ENCODE measurements around the gene ITLN2. TPM values are rescaled to one million over a fixed set of nuclear protein-coding genes. Genes with fewer than 3 reads are reported as not detected.
"Not testable (repeated sequence)": the region's sequence is repeated elsewhere in the genome, so short reads cannot be mapped to it uniquely, and the experiment has no call there.

Gene ITLN2
- total RNA-seq, 4 donors from 2014 or later = not detected

DNA sequence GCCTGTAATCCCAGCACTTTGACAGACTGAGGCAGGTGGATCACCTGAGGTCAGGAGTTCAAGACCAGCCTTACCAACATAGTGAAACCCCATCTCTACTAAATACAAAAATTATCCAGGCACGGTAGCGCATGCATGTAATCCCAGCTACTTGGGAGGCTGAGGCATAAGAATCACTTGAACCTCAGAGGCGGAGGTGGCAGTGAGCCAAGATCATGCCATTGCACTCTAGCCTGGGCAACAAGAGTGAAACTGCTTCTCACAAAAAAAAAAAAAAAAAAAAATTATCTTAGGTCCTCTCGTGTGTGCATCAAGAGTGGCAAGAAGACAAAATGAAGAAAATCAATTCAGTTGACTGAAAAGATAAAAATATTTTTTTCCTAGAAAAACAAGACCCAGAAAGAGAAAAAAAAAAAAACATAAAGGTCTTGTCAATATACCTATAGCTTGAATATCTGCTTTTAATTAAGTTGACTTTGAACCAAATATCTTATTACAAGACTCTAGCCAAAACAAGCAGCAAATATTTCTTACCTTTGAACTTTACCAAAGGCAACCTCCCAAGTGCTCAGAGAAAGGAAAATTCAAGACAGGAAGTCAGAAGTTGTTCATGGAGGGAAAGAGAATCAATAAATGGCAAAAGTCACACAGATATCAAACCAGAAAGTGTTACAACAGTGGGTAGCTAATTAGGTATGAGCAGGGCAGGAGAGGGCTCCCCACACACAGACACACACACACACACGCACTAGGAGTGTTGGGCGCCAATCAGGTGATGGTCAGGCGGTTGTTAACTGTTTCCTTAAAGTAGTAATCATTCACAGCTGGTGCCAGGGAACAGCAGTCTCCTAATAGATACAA lies 29.6 kb downstream of the ITLN2 start:
- Histone ChIP-seq H3K36me3 (no peaks in the 10 kb centered on the region), H3K9me3 (peaks cover 0 to 20% (median 0%) of the 10 kb centered on the region in 4 donors), H3K27ac (no peak overlapping the region), H3K4me1 (no peaks in the 10 kb centered on the region), H3K4me3 (no peak overlapping the region), H3K27me3 (no peaks in the 10 kb centered on the region)
- no peak for DNase-seq (ENCODE audit: low spot score in 2 of 2)
- 69 to 70% methylated on average over 7 of the region's 7 CpGs for whole genome bisulfite sequencing, 2 donors
- TF ChIP-seq POLR2A (IDR thresholded peaks at IDR 0.05) (no peak), EP300 (IDR thresholded peaks at IDR 0.05) (no peak), CTCF (IDR thresholded peaks at IDR 0.05) (no peak)

DNA sequence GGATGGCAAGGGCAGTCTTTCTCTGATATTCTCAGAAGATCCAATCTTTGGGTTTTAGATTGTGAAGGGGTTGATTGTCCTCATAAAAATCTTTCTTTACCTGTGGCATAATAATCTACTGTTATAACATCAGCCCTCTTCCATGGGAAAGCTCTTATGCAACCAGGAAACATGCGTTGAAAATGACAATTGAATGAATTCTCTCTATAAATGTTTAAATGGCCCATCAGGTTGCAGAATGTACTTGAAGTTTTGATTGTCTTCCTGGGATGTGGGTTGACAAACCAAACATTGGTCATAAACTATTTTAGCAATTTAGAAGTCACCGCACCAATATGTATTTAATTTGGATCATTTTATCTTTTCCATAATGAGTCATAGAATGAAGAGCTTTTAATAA lies 37.9 kb downstream of the ITLN2 start:
- Histone ChIP-seq H3K27me3 (no peaks in the 10 kb centered on the region), H3K4me1 (no peaks in the 10 kb centered on the region), H3K9me3 (no peaks in the 10 kb centered on the region), H3K27ac (no peak overlapping the region), H3K4me3 (no peak overlapping the region), H3K36me3 (no peaks in the 10 kb centered on the region)
- no peak for DNase-seq (ENCODE audit: low spot score in 2 of 2)
- WGBS, 2 donors = 90 to 92% methylated on average over 2 of the region's 2 CpGs
- TF ChIP-seq POLR2A (IDR thresholded peaks at IDR 0.05) (no peak), CTCF (IDR thresholded peaks at IDR 0.05) (no peak), EP300 (IDR thresholded peaks at IDR 0.05) (no peak)

DNA sequence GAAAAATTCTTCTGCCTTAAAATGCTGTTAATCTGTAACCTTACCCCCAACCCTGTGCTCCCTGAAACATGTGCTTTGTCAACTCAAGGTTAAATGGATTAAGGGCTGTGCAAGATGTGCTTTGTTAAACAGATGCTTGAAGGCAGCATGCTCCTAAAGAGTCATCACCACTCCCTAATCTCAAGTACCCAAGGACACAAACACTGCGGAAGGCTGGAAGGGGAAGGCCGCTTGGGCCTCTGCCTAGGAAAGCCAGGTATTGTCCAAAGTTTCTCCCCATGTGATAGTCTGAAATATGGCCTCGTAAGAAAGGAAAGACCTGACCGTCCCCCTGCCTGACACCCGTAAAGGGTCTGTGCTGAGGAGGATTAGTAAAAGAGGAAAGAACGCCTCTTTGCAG lies 41.4 kb downstream of the ITLN2 start:
- not testable (repeated sequence) for H3K9me3 ChIP-seq; DNase-seq (ENCODE audit: low spot score in 2 of 2); H3K27me3 ChIP-seq; H3K4me1 ChIP-seq; H3K4me3 ChIP-seq; H3K27ac ChIP-seq; H3K36me3 ChIP-seq
- 67 to 69% methylated on average over 6 of the region's 6 CpGs for WGBS, 2 donors

- Histone ChIP-seq H3K4me1 (no peaks in the 10 kb centered on the region), H3K27ac (no peak overlapping the region), H3K27me3 (no peaks in the 10 kb centered on the region), H3K36me3 (no peaks in the 10 kb centered on the region), H3K9me3 (no peaks in the 10 kb centered on the region), H3K4me3 (no peak overlapping the region)
- WGBS, 2 donors = 41 to 46% methylated on average over 2 of the region's 2 CpGs
- no peak for DNase-seq (ENCODE audit: low spot score in 2 of 2)
- TF ChIP-seq POLR2A (IDR thresholded peaks at IDR 0.05) (no peak), CTCF (IDR thresholded peaks at IDR 0.05) (no peak), EP300 (IDR thresholded peaks at IDR 0.05) (no peak)
These were observed 42.7 kb downstream of the ITLN2 start for GRCh38 chr1:160911925-160912324.

DNA sequence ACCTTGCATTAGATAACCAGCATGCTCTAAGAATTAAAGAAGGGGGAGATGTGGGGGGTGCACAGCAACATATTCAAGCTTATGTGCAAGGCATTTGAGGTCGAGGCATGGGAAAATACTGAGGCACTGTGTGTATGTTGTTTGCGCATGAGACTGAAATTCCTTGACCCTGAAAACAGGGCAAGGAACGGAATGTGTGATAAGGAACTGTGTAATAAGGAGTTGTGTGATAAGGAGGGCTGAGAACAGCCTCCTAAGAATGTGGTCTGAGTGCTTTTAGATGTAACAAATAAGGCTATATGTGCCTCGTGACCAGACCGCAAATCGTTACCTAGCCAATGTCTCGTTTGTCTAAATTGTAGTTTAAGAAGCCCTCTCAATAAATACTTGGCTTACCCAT lies 43.2 kb downstream of the ITLN2 start:
- WGBS, 2 donors = 35 to 40% methylated on average over 7 of the region's 7 CpGs
- DNase-seq (ENCODE audit: low spot score in 2 of 2) = no peak
- no peak overlapping the region for H3K27ac ChIP-seq
- no peaks in the 10 kb centered on the region for H3K9me3 ChIP-seq
- H3K4me1 ChIP-seq = no peaks in the 10 kb centered on the region
- no peaks in the 10 kb centered on the region for H3K27me3 ChIP-seq
- TF ChIP-seq EP300 (IDR thresholded peaks at IDR 0.05) (no peak), CTCF (IDR thresholded peaks at IDR 0.05) (no peak), POLR2A (IDR thresholded peaks at IDR 0.05) (no peak)
- H3K4me3 ChIP-seq = no peak overlapping the region
- no peaks in the 10 kb centered on the region for H3K36me3 ChIP-seq

Data from tibial nerve (tissue), 4 donors.